GM18520 (cell line): ENCODE measurements around the gene P2RX3.

Experiments
- ATAC-seq: cut with Tn5 transposase; IDR thresholded peaks from one replicate; pipeline ENCODE4 v1.9.1; 2021; ENCODE audit not compliant: unreplicated experiment

P2RX3 gene

DNA sequence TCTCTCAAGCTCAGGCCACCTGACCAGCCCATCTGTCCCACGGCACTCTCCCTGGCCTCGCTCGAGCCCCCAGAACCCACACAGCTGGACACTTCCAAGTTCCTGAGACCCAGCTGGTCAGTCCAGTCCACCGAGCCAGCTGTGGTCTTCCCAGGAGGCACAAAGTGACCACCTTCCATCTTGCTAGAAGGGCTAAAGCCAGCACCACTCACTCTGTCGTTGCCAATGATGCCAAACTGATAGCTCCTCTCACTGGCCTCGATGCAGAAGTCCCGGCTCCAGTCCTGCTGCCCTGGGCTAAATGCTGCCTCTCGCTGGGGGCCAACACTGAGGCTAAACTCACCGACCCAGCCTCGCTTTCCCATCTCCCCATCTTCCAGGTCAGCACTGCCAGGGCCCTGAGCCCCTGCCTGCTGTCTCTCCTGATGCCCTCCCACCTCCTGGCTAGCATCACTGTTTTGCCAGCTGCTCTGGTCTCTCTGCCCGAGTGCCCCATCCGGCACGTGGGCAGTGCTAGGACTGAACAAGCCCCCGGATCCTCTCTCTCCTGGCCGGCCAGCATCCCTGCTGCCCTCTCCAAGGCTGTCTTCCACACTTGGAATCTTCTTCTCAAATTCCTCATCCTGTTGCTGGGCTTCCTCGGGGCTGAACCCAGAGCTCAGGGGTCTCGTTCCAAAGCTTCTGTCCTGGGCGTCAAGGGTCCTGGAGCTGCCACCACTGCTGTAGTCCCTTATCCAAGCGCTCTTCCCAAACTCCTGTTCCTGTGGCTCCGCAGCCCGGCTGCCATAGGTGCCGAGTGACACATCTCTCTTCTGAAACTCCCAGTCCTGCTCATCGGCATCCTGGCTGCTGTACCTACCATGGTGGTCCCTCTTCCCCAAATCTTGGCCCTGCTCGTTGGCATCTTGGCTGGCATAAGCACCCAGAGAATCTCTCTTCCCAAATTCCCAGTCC lies 28.8 kb upstream of the P2RX3 start:
- ATAC-seq: no peak

DNA sequence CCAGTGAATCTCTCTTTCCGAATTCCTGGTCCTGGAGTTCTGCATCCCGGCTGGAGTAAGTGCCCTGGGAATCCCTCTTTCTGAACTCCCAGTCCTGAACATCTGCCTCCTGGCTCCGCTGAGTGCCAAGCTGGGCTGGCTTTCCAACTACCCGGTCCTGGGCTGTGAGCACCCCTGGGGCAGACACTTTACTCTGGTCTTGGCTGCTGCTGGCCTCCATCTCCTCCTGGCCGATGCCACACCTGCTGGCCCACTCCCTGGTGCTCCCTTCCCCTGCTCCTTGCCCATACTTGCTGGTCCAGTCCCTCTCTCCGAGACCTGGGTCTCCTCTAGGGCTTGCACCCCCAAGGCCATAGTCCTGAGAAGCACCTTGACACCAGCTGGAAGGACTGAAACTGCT lies 28.1 kb upstream of the P2RX3 start:
- no peak for ATAC-seq

DNA sequence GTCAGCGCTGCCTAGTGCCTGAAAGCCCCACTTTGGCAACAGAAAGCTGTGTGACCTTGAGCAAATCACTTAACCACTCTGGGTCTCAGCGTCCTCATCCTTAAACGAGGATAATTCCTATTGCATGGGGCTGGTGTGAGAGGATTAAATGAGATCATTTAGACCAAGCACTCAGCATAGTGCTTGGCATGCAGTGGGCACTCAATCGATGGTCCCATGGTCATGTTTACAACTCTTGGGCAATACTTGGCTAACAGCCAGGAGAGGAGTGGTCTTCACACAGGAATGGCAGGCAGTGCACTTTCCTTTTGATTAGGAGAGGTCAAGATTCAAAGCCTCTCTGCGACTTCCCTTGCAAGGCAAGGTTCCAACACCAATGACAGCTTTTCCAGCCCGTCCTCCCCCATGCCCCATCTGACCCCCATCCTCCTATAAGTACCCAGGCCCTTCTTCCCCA lies 27.5 kb upstream of the P2RX3 start:
- ATAC-seq: no peak

DNA sequence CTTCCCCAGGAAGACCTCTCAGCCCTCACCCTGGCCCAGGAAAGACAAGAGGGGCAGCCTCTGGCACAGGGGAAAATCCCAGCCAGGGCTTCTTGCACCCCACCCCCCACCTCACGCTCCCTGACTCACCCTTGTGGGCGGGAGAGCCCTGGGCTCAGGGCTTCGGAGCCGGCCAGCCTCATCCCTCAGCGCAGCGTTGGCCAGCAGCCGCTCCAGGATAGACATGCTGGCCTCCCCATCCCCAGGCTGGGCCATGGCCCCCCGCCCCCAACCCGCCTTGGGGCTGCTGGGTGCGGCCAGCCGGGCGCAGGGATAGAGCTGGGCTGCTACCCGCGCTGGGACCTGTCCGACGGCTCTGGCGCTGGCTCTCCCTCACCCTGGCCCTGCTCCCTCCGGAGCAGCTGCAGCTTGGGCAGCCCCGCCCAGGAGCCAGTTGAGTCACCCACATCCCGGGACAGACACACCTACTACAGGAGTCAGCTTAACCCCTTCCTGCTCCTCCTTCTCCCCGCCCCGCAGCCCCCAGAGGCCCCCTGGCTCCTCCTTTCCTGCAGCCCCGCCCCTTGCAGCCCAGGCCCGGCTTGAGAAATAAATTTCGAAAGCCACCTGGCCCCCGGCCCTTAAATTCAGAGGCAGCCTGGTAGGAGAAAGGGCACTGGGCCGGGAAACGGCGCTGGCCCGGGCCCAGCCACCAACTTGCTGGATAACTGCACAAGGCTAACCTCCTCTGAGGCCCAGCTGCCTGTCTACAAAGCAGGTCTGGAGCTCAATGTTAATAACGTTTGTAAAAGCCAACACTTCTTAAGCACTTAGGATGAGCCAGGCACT lies 26.8 kb upstream of the P2RX3 start:
- peak; percentile 98 for ATAC-seq

DNA sequence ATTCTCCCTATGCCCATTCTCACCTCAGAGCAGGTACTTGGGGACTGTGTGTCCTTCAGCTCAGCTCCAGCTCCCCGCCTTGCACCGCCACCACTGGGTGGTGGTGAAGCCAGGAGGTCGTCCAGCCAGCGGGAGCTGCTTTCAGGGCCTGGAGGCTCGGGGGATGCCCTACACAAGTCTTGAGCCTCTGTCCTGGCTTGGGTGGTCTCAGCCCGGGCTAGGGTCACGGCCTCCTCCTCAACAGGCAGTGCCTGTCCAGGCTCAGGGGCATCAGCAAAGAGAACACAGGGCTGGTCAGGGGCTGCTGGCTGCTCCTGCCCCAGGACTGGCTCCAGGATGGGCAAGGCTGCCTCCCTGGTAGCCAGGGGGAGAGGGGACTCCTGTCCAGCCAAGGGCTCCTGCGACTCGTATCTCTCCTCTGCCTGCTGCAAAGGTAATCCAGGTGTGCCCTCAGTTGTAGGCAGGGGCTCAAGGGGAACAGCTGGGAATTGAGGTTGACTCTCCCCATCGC lies 25.6 kb upstream of the P2RX3 start:
- no peak for ATAC-seq

DNA sequence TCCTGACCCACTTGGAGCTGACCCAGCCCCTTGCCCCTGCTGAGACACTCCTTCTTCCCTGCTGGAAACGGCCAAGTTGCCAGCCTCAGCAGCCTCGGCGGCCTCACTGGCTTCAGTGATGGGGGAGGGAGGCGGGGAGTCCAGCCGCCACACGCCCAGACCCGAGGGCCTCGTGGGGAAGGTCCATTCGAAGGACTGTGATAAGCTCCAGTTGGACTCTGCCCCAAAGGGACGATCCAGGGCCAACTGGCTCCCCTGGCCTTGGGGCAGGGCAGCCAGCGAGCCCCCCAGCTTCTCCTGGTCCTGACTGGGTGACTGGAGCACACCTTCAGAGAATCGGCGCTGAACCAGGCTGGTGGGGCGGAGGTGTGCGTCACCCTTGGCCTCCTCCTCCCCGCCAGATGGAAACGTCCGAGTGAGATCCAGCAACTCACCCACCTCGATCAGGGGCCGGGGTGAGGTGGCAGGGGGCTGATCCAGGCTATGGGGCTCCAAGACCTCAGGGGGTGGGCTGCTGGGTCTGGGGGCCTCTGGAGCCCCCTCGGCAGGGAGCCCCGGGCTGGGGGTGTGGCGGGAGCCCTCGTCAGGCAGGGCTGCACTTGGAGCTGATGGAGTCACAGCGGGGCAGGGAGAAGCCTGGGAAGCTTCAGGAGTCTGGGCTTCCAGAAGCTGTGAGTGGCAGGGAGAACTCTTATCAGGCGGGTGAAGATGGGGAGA lies 24.9 kb upstream of the P2RX3 start:
- ATAC-seq: no peak

DNA sequence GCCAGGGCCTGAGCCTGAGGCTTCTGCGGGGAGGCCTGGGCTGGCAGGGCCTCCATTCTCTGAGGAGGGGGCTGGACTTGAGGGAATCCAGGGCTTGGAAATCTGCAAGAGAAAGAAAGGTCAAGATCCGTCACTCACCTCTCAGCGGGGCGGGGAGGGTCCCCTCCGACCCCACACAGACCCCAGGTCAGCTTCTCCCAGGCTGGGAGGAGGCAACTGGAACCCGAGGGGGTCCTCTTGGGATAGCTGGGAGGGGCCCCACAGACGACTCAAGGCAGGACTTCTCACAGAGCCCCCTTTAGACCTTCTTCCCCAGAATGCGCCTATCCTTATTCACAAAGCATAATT lies 24.4 kb upstream of the P2RX3 start:
- no peak for ATAC-seq

DNA sequence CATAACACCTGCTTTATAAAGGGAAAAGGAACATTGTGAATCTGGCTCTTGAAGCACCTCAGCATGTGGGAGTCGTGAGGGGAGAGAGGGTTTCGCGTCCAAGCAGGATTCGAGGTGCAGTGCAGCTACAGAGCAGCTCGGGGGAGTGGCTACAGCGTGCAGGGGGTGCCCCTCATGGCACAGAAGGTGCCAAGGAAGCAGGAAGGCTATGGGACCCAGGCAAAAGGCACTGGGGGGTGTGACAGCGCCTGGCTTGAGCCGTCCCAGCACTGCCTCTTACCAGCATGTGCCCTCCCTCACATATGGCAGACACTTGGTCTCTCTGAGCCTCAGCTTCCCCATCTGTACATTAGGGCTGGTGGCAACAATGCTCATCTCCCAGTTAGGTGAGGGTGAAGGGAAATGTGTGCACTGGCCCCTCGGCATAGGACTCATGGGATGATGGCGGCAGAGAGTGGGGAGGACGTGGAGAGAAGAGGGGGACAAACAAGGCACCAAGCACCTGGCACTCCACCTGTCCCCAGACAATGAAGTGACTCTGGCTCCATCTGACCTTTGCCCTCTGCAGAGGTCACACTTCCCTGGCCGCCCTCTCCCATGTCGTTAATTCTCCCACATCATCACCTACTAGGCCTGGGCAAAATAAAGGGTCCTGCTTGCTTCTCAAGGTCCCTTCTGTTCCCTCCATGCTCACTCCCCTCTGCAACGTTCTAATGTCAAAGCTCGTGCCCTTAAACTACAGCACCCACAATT lies 23.8 kb upstream of the P2RX3 start:
- no peak for ATAC-seq

DNA sequence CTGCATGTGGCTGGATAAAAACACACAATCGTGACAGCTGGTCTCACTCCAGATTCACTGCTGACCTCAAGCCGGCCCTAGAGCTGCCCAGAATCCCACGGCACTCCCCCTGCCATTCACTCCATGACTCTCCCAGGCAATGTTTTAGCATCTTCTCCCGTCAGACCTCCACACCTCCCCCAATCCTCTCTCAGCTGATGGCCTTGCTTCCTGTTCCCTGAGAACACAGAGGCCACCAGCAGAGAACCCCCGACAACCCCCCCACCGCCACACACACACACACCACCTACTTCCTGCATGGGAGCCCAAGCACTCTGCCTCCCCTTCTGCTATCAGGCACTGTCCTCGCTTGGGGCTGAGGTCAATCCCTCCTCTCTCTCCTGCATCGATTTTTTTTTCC lies 22.7 kb upstream of the P2RX3 start:
- no peak for ATAC-seq

DNA sequence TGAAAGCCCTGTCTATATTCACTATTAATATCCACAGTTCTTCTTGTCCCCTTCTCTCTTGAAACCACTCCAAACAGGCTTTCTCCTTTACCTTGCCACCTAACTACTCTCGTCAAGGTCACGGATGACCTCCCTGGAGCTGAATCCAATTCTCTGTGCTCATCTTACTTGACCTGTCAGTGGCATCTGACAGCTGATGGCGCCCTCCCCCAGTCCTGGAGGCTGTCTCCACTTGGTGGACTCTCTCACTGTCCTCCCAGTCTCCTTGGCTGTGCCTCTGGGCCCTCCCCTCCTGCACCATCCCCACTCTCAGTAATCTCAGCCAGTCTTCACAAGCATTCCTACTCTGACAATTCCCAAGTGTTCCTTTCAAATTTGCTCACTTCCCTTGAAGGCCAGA lies 22.1 kb upstream of the P2RX3 start:
- no peak for ATAC-seq

DNA sequence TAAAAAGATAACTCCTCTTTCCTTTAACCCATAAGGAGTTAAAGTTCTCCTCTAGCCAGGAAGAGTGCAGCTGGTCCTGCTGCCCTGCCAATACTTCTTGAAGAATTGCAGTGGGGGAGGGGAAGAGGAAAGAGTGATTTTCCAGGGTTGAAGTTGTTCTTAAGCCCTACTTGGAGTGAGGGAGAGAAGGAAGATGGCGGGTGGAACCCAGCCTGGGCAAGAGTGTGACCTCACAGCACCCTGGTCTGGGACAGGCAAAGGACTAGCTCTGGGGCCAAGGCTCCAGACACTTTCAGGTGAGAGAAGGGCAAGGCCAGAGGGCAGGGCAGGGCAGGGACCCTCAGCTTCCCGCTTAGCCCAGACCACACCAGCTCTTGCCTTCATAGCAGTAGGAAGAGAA lies 20.0 kb upstream of the P2RX3 start:
- ATAC-seq: no peak

DNA sequence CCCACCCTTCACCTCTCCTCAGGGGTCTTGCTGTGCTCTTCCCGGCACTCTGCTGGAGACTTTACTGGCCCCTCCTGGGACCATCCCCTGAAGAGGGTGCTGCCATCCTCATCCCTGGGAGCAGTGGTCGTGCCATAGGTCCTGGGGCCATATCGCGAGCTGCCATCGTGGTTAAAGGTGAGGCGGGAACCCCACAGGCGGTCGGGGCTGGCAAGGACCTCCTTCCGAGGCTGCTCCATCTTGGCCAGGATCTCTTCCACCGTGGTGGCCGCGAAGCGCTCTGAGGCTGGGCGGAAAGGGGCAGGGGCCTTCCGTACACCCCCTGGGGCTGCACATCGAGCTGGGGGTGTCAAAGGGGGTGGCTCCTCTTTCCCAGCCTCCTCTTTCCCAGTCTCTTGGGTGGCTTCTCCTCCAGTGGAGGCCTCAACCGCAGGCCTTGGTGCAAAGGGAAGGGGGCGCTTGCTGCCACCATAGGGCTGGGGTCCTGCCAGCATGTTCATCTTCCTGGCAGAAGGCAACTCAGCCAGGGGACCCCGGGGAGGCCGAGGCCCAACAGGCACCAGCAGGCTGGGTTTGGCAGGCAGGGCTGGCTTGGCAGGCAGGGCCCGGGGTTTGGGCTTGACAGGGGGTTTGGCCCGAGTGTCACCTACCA lies 18.0 kb upstream of the P2RX3 start:
- no peak for ATAC-seq

DNA sequence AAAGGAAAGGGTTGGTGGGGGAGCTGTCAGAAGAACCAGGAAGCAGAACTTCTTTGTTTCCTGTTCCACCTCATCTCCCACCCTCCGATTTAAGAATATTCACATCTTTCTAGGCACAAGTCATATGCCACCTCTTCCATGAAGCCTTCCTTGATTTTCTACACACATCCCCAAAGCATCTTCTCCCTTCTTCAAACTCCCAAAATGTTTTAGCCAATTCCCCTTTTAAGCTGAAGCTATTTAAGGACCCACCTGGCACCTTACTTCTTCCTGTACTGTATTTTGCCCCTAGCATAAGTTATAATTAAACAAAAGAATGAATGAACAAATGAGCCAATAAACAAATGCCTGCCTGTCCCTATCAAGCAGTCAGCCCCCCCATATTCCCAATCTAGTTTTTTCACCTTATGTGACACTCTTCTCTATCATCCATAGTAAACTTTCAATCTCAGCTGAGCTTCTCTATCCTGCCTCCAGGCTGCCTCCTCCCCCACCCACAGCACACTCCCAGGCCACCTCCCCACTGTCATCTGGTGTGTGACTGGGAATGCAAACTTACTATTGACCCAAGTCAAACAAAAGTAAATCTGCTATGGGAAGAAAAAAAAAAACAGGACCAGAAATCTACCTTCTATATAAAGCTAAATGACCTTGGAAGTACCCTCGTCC lies 17.3 kb upstream of the P2RX3 start:
- no peak for ATAC-seq

DNA sequence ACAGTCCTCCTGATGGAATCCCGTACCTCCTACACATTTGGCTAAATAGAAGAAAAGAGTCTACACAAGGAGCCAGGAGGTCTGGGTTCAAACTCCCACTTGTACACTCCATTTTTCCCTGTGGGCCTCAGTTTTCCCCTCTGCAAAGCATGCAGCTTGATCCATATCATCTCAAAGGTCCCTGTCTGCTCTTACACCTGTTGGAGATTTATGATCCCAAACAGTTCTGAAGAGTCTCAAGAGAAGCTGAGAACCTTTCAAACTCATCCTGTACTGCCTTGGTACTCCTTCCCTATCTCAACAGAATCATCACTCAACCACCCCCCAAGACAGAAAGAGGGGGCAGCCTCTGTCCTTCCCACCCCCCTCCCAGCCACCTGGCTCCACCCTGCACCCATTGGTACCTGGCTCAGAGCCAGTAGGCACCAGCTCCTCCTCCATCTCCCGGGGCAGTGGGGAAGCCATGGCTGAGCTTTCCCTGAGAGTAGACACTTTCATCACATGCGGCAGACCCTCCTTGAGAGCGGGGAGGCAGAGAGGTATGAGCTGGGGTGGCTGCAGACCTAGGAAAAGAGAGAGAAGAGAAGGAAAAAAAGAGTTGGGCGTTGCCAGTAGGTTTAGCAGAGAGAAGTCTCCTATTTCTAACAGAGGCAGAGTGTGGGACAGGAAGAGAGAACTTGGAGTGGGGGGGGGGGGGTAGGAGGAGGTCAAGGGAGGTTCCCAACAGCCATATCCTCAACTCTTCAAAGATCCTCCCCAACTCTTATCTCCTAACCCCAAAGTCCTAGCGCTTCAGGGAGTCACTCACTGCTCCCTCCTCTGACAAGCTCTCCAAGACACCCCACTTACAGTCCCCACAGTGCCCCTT lies 16.5 kb upstream of the P2RX3 start:
- no peak for ATAC-seq

DNA sequence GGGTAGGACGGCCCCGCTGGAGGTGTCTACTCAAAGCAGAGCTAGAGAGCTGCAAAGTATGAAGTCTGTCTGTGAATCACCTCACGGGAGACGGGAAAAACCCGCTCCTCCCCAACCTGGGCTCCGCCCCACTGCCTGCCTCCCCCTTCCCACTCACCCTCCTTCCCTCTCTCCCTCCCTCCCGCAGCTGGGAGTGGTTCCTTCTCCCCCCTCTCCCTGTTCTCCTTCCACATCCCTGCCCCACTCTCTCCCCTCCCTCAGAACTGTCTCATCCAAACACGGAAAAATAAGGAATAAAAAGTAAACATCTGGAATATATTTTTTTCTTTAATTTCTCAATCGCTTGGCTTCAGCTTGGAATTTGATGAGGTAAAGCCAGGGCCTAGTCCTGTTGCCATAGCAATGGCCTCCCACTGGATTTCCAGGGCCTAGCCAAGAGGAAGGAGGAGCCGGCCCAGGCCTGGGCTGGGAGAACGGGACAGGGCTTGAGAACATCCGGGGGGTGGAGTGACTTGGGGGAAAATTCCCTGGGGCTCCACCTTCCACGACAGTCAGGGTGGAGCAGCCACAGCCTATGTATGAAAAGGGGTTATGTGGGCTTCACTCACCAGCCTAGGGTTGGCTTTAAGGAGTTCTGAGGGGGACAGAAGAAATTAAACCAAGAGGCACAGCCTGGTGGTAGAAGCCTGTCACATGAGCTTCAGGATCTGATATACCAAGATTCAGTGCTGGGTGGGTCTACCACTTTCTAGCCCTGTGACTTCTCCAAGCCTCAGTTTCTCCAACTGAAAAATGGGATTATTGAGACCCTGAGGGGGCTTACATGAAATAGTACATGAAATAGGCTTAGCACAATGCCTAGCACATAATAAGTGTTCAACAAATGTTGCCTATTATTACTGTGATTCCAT lies 15.6 kb upstream of the P2RX3 start:
- ATAC-seq: no peak

DNA sequence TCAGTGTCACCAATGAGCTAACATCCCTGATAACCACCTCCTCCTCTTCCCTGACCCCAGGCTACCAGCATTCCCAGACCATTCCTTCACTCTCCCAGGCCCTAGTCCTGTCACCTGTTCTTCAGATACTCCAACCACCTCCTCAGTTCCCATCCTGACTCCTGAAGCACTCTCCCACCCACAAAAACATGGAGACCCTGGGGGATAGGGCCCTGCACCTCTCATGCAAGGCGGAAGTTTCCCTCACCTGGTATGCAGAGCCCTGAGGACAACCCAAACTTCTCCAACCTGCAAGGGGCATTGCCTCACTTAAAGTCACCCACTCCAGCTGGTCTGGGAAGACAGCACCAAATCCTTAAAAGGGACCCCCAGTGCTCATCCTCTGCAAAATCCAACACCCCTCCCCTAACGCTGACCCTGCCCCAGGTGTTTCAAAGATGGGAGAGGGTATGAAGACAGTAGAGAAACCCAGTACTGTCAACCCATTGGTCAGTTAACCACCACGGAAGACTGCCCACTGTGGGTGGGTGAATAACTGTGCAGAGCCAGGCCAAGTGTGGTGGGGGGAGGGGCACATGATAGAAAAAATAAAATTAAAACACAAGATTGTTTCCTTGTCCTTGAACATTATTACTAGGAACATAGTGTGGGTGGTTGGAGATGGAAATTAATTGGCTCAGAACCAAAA lies 14.8 kb upstream of the P2RX3 start:
- ATAC-seq: no peak

DNA sequence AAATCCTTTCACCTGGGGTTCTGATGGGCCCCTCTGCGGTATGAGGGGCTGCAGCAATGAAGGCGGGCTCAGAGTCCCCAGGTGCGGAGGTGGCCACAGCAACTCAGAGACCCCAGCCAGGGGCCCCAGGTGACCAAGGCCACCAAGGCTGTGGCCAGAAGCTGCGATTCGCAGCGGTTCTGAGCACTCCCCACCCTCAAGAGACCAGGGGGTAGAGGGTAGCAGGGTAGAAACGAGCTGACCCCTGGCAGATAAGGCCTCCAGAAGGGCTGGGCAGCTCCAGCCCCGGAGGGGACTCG lies 14.3 kb upstream of the P2RX3 start:
- ATAC-seq: no peak
